AG04449 (cell line): Measurements from ENCODE around the gene UNC50.

Source experiments
- CTCF ChIA-PET: fragments of 350-600 bp; formaldehyde crosslinking; extraction: SDS; loops from one replicate; lab custom pipeline; 2021; ENCODE audit warnings: antibody characterized with exemption; lab: Yijun Ruan, JAX
- POLR2A ChIA-PET: fragments of 400-600, 350-600 bp; formaldehyde crosslinking; extraction: SDS; loops from one replicate; lab custom pipeline; 2020; ENCODE audit warnings: antibody characterized with exemption, inconsistent platforms; lab: Yijun Ruan, JAX
- DNase-seq: peaks from one replicate; pipeline ENCODE4 v3.0.0-alpha.2; 2010; ENCODE audit warnings: low read depth, low spot score
- H3K4me3 ChIP-seq: 2 replicates; pipeline ENCODE4 v1.5.1; 2011; ENCODE audit warnings: low read depth, mild to moderate bottlenecking, control low read depth, low read length
- TF ChIP-seq, protein P1 (sequence below): IDR thresholded peaks from one replicate; pipeline ENCODE4 v1.5.1; 2011; ENCODE audit warnings: mild to moderate bottlenecking, moderate library complexity, low read length, control low read depth, inconsistent platforms; ENCODE audit not compliant: insufficient read depth; ENCODE audit errors: missing control alignments

UNC50 gene

DNA sequence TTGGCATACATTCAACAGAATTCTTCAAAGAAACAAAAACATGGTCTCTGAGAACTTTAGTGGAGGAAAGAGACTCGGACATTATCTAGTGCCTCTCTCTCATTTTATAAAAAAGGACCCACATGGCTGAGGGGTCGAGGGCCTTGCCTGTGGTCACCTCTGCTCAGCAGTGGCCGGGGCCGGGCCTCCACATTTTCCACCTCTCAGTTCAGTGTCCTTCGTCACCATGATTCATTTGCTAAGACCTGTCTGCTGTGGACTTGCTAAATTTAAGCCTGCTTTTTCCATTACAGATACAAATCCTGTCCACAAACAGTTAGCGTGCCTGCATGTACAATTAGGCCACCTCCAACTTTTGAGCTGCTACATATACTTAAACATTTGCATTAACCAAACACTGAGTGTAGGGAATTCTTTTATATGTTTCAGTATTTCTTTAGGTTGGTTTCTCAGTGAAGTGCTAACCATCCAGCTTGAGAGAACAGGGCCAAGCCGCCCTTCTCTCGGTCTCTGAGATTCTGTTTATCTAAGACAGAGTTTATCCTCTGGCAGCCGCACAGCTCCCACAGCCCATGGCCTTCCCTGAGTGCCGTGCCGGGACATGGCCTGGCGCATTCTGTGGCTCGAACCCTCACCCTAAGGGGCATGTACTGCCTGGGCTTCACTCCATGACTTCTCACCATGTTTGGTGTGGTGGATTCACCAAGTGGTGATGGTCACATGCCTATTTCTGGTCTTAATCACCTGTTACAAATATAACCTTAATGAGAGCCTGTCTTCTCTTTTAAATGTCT is 46.3 kb upstream of the UNC50 start:
- ChIA-PET CTCF (interaction anchor here (1.7 kb wide), 1 partner anchor 9 kb away, joined by 4 read pairs; no protein-coding TSS in a partner anchor), POLR2A (interaction anchor here (0.6 kb wide), 1 partner anchor 28 kb away, joined by 3 read pairs; no protein-coding TSS in a partner anchor)
- no peak for DNase-seq
- TF ChIP-seq, protein P1, sequence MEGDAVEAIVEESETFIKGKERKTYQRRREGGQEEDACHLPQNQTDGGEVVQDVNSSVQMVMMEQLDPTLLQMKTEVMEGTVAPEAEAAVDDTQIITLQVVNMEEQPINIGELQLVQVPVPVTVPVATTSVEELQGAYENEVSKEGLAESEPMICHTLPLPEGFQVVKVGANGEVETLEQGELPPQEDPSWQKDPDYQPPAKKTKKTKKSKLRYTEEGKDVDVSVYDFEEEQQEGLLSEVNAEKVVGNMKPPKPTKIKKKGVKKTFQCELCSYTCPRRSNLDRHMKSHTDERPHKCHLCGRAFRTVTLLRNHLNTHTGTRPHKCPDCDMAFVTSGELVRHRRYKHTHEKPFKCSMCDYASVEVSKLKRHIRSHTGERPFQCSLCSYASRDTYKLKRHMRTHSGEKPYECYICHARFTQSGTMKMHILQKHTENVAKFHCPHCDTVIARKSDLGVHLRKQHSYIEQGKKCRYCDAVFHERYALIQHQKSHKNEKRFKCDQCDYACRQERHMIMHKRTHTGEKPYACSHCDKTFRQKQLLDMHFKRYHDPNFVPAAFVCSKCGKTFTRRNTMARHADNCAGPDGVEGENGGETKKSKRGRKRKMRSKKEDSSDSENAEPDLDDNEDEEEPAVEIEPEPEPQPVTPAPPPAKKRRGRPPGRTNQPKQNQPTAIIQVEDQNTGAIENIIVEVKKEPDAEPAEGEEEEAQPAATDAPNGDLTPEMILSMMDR, result no peak
- H3K4me3 ChIP-seq, result no peak overlapping the region

DNA sequence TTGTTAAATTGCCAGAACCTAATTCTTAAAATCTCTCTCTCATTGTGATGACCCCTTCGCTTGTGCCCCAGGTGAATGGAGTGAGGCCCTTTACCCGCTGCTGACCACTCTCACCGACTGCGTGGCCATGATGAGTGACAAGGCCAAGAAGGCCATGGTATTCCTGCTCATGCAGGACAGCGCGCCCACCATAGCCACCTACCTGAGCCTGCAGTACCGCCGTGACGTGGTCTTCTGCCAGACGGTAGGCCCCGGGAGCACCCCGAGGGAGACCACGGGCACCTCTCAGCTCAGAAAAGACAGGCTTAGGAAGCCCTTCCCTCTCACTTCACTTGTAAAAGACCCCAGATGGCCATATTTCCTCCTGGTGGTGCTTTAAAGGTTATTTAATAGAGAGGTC is 45.0 kb upstream of the UNC50 start:
- no peak overlapping the region for H3K4me3 ChIP-seq
- ChIA-PET POLR2A (no interaction called here), CTCF (interaction anchor here (0.9 to 1.7 kb wide), 2 partner anchors 8 to 9 kb away, joined by 3 to 4 read pairs; no protein-coding TSS in a partner anchor)
- TF ChIP-seq, protein P1, result no peak
- no peak for DNase-seq

DNA sequence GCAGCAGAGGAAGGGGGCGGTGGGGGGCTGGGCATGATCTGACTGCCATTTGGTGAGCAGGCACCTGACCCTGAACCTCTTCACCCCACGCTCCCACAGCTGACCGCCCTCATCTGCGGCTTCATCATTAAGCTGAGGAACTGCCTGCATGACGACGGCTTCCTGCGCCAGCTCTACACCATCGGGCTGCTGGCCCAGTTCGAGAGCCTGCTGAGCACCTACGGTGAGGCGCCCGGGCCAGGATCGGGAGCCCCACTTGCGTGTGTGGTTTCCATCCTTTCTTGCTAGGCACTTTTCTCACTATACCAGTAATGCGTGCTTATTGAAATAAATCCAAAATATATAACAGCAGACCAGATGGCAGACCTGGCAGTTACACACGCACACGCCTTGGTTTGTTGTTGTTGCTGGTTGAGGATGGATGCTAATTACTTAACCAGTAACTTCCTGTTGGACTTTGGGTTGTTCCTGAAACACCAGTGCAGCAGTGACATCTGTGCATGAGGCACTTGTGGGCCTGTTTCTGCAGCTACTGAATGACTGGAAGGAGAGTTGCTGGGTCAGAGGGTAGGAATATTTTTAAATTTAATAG is 43.8 kb upstream of the UNC50 start:
- POLR2A ChIA-PET, result no interaction called here
- no peak overlapping the region for H3K4me3 ChIP-seq
- TF ChIP-seq, protein P1, result no peak
- no peak for DNase-seq
- CTCF ChIA-PET, result no interaction called here

DNA sequence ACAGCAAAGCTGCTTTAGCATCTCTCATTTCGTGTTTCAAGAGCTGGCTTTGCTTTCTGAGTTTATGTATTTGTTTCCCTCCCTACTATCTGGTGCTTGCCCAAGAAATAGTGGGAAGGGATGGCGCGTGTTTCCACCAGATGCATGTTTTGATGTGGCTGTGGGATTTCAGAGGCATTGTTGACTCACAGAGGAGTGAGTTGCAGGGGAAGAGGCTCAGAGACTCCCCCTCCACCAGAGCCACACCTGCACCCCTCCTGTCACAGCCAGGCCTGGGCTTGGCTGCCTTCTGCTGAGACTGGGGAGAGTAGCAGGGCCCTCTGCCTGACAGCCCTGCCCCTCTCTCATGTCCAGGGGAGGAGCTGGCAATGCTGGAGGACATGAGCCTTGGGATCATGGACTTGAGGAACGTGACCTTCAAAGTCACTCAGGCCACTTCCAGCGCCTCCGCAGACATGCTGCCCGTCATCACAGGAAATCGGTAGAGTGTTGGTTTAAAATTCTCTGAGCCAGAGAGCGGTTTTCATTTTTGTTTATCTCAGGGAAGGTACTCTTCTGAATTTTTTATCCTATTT is 43.0 kb upstream of the UNC50 start:
- ChIA-PET CTCF (no interaction called here), POLR2A (interaction anchor here (0.6 kb wide), 1 partner anchor 21 kb away, joined by 3 read pairs; no protein-coding TSS in a partner anchor)
- TF ChIP-seq, protein P1, result no peak
- H3K4me3 ChIP-seq, result no peak overlapping the region
- DNase-seq, result no peak

DNA sequence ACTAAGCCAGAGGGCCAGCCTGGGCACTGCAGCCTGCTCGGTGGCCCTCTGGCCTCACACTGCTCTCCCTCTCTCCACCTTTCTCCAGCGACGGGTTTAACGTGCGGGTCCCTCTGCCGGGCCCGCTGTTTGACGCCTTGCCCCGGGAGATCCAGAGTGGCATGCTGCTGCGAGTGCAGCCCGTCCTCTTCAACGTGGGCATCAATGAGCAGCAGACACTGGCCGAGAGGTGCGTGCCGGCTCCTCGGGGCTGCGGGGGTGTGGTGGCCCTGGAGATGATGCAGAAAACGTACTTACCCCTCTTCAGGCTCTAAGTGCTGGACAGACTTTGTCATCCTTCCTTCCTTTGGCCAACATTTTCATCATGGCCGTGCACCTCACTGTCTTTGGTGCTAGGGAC is 42.4 kb upstream of the UNC50 start:
- no peak for DNase-seq
- ChIA-PET CTCF (no interaction called here), POLR2A (interaction anchor here (0.6 kb wide), 1 partner anchor 21 kb away, joined by 3 read pairs; no protein-coding TSS in a partner anchor)
- H3K4me3 ChIP-seq, result no peak overlapping the region
- TF ChIP-seq, protein P1, result no peak
